Effector CD4-positive, alpha-beta T cell (primary cell): ENCODE measurements around the gene UPK3BL1. TPM values are rescaled to one million over a fixed set of nuclear protein-coding genes. Genes with fewer than 3 reads are reported as not detected.
"Not testable (repeated sequence)": the region's sequence is repeated elsewhere in the genome, so short reads cannot be mapped to it uniquely, and the experiment has no call there.

ENCODE experiments used
- DNase-seq: peaks from one replicate; pipeline ENCODE4 v3.0.0-alpha.2; 2020
- total RNA-seq: gene quantifications from one replicate; lab custom pipeline; 2026; lab: John Stamatoyannopoulos, UW

The UPK3BL1 gene, protein sequence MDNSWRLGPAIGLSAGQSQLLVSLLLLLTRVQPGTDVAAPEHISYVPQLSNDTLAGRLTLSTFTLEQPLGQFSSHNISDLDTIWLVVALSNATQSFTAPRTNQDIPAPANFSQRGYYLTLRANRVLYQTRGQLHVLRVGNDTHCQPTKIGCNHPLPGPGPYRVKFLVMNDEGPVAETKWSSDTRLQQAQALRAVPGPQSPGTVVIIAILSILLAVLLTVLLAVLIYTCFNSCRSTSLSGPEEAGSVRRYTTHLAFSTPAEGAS
- total RNA-seq, result not detected

DNA sequence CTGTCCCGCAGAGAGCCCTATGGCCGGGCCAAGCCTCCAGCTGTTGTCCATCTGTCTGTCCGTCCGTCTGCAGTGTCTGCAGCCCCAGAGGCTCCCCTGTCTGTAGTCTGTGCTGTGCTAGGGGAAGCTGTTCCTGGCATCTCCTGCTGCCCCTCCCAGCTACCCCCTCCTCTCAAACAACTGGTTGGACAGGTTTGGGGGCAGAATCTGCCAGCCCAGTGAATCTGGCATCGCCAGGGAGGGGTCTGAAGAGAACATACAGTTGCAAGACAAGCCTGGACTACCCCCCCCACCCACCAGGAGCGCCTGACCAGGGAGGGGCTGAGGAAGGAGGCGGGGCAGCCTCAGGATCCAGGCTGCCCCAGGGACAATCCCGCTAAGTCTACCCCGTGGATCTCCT, at the start of gene UPK3BL1:
UPK3BL1 (minus strand) TSS at position 101 of the 400 bp plus-strand sequence; CDS start at position 51, 50 bp downstream.
- DNase-seq, result not testable (repeated sequence)

DNA sequence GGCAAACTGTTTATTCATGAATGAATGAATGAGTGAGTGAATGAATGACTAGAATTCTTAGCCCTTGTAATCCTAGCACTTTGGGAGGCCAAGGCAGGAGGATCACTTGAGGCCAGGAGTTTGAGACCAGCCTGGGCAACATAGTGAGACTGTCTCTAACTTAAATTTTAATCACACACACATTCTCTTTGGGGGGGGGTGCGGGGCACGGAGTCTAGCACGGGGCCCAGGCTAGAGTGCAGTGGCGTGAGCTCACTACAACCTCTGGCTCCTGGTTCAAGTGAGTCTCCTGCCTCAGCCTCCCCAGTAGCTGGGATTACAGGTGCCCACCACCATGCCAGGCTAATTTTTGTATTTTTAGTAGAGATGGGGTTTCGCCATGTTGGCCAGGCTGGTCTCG, 48.0 kb upstream of the UPK3BL1 start:
- not testable (repeated sequence) for DNase-seq

DNA sequence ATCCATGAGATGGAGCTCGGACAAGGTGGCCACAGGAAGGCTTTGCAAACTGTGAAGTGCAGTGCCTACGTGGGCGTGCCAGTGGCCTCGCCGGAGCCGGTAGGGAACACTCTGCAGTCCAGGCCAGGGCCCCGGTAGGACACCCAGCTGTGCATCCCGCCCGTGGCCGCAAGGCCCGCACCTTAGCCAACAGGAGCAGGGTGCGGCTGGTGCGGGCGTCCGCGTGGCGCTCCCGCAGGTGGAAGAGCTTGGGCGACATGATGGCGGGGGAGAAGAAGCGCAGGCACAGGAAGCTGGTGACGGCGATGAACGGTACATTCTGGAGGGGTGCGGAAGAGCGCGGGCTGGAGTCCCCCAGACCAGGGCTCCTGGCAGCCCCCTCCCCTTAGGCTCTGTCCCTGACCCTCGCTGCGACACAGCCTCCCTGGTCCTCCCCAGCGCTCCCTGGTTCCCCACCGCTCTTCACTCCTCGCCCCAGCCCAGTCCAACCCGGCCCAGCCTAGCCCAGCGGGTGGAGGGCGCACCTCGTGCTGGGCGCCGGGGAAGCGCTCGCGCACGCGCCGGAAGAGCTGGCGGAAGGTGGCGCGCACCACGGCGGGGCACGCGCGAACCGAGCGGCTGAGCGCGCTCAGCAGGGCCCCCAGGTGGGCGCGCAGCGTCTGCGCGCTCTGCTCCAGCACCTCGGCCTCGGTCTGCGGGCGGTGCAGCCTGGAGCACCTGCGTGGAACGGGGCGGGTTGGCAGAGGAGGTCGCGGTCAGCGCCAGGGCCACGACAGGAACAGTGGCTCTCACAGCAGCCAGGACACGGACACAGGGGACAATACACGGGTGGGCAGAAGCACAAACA, 47.1 kb upstream of the UPK3BL1 start:
- DNase-seq, result not testable (repeated sequence)

DNA sequence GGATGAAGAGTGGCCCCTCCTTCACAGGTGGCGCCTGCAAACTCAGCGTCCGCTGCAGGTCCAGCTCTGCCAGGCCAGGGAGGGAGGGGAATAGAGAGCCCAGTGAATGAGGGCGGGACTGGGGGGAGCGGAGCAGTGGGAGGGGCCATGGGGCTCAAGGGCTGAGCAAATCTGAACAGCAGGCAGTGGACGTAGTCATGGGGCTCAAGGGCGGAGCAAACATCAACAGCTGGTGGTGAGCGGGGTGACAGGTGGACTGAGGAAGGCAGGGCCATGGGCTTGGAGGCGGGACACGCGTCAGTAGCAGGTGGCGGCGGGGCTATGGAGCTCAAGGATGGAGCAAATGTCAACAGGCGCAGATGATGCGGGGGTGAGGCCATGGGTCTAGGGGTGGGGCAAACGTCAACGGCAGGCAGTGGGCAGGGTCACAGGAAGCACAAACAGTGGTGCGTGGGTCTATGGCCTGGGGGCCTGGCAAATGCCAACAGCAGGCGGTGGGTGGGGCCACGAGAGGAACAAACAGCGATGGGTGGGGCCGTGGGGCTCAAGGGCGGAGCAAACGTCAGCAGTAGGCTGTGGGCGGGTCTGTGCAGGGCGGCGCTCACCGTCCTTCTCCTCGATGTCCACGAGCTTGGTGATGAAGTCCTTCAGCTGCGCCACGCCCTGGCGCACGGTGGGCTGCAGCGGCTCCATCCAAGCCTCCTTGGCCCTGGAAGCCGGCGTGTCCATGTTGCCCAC, 45.9 kb upstream of the UPK3BL1 start:
- DNase-seq, result not testable (repeated sequence)

DNA sequence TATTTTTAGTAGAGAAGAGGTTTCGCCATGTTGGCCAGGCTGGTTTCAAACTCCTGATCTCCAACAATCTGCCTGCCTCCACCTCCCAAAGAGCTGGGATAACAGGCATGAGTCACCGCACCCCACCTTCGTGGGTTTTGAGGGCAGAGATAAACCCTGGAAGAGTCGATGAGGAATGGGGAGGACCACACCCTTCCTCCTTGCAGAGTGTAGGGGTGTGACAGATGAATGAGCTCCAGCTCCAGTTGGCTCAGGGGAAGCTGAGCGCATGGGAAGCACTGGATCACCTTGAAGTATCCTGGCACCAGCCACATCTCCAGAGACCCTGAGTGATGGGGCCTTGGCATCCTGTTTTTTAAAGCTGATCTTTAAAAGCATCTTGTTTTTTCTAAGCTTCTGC, 40.0 kb upstream of the UPK3BL1 start:
- DNase-seq, result not testable (repeated sequence)

DNA sequence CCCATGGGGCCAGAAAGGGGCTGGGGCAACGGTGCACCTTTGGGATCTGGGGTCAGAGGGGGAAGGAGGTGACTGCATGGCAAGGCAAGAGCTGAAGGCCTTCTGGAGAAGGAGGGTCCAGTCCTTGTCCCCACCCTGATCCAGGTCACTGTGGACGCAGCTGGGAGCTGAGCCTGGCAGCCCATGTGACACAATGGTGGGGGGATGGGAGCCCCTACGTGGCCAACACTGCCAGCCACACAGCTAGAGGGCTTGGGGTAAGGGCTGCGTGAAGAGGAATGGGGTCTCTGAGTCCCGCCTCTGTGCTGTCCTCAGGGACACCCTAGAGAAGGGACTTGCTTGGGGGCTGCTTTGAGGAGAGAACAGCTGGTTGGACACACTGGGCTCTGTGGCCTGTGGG, 38.2 kb upstream of the UPK3BL1 start:
- DNase-seq, result not testable (repeated sequence)

DNA sequence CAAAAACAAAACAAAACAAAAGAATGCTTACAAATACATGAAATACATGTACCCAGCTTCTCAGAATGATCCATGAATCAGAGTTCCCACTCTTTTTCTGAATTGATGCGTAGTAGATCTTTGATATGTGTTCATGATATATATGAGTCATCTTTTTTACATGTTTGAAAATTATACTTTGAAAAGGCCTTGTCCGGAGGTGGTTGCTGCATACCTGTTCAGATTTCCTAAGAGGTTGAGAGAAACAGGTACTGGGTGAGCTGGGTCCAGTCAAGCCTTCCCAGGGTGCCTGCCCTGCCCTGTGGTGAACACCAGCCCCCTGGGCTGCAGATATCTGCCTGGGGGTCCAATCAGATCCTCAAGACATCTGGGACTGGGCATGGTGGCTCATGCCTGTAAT, 33.0 kb upstream of the UPK3BL1 start:
- DNase-seq, result not testable (repeated sequence)

DNA sequence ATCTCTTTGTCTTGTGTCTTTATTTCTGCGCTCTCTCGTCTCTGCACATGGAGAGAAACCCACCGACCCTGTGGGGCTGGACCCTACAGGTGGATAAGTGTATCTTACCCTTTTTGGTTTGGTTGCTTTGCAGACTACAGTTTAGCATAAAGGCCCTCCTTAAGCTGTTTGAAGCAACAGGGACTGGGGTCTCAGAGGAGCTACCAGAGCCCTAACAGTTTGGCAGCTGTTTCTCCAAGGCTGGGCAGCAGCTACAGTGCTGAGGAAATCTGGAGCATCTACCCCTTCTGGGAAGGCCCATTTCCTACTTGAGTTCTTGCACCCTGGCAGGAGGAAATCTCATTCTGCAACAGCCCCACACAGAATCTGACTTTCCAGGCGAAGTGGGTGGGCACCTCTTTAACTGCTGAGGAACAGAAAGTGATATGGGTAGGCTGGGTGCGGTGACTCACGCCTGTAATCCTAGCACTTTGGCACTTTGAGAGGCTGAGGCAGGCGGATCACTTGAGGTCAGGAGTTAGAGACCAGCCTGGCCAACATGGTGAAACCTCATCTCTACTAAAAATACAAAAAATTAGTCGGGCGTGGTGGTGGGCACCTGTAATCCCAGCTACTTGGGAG, 31.0 kb upstream of the UPK3BL1 start:
- not testable (repeated sequence) for DNase-seq

DNA sequence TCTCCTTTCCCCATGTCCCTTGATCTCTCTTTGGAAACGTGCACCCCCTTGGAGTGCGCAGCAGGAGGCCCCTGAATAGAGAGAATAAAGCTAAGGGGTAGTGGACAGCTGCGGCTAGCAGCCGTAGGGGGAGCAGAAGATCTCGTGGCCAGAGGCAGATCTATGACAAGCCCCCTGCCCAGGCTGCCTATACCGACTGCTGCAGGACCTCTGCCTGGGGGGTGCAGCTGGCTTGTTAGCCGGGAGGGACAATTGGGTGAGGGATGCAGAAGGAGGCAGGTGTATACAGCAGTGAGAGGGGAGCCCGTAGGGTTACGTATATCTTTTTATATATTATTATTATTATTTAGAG, 29.3 kb upstream of the UPK3BL1 start:
- not testable (repeated sequence) for DNase-seq

DNA sequence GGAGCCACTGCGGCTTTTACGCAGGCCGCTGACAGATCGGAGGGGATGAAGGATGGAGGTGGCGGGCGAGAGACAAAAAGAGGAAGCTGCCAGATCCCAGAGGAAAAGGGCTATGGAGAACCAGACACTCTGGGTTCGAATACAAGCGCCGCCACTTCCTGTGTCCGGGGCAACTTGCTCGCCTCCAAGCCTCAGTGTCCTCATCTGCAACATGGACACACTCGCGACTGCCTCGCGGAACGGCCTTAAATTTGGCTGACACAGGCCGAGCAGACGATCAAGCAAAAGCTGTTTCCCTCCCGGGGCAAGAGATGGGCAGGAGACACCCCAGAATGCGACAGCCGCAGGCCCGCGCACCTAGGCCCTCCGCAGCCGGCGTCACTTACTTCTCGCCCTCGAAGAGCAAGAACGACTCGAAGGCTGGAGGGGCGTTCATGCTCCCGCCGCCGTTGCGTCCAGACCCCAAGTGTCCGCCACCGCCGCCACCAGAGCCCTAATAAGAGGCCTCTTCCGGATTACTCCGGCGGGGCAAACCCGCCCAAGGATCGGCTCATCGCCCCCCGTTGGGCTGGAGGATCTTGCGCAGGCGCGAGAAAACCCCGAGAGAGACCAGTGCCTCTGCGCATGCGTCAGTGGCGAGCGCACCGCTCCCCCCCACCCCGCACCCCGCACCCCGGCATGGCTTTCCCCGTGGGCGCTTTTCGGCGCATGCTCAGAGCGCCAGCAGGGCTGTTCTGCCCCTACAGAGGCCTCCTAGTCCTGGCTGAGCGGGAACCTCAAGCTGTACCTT, 28.8 kb upstream of the UPK3BL1 start, which contains the start of gene POLR2J2:
POLR2J2 (minus strand) TSS at position 498 of the 790 bp plus-strand sequence; CDS start at position 436, 62 bp downstream.
- DNase-seq, result peak; percentile 71

DNA sequence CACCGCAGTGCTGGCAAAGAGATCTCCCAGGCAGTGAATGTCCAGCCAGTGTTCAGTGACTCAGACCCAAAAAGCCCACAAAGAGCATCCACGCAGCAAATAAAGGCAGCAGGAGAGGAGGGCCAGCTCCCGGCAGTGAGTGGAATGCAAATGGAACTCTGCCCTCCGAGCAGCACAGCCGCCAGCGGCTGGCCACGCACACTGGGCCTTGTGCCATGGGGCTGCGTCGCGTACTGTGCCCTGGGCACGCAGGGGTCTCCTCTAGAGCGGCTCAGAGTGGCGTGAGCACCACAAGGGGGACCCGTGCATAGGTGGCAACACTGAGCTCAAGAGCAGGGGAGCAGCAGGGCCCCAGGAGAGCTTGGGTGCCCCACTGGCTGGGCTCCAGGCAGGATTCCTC, 24.9 kb upstream of the UPK3BL1 start:
- not testable (repeated sequence) for DNase-seq

DNA sequence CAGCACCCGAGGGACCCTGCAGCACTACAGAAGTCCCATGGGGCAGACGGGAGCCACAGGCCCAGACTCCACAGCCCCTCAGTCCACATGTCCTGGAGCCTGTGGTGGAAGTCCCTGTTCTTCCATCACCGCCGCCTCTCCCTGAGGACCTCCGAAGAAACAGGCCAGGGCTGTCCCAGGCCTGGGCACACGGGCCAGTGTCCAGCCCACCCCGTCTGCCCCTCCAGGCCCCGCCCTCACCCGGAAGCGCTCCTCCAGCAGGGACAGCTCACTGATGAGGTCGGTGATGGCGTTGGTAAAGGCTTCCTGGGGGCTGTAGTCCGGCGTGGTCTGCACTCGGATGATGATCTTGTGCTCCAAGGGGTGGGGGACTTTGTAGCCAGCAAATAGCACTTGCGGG, 24.3 kb upstream of the UPK3BL1 start:
- DNase-seq, result not testable (repeated sequence)

DNA sequence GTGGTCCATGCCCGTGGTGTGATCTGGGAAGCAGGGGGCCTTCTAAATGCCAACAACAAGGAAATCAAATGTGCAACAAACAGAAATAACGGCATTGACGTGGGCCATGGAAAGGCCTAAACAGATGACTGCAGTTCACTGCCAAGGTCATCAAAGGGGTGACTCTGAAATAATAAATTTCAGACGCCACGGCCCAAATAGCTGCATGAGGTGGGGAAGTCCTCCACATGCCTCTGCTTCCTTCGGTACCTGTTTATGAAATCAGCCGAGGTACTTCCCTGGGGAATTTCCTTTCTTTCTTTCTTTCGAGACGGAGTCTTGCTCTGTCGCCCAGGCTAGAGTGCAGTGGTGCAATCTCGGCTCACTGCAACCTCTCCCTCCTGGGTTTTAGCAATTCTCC, 22.2 kb upstream of the UPK3BL1 start:
- DNase-seq, result not testable (repeated sequence)

DNA sequence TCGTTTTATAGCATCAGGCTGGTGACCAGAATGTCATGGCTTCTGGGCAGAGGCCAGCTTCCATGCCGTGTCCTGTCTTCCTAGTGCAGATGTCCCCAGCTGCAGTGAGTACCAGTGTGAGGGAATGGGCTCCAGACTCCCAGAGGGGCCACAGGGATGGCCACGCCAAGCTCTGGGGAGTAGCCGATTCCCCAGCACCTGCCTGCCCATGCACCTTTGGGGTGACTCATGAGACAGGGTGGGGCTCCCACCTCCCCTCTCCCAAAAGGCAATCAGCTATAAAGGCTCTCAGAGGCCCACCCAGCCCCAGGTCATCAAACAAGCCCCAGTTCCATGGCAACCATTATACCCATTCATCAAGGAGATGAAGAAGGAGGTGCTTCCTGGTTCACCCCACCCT, 7.3 kb upstream of the UPK3BL1 start, which contains the start of gene SPDYE2B:
SPDYE2B (plus strand) TSS at position 396 of the 400 bp plus-strand sequence. CDS start 2,030 bp downstream, outside the sequence.
- not testable (repeated sequence) for DNase-seq

DNA sequence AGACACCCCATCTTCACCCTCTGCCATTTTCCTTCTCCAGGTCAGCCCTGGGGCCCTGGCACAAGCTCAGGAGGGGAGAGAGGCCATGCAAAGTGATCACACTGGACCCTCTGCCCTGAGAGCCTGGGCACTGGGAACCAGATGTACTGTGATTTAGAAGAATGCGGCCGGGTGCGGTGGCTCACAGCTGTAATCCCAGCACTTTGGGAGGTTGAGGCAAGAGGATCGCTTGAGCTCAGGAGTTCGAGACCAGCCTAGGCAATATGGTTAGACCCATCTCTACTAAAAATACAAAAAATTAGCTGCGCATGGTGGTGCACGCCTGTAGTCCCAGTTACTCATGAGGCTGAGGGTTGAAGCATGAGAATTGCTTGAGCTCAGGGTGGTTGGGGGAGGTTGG, 5.2 kb upstream of the UPK3BL1 start:
- DNase-seq, result not testable (repeated sequence)

DNA sequence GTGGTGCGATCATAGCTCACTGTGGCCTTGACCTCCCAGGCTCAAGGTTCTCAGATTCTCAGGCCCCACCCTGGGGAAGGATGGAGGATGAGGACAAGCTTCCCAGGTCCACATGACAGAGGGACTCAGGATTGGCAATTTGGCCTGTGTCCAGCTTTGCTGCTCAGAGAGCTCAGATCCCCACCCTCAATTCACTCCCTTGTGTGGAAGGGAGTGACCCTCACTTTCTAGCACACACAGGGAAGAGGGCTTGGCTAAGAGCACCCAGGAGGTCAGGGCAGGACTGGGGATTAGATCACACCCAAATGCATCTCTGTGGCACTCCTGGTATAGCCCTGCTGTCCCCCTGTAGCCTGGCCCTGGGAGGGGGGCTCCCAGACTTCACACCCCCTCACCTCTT, 813 bp upstream of the UPK3BL1 start:
- DNase-seq, result not testable (repeated sequence)

DNA sequence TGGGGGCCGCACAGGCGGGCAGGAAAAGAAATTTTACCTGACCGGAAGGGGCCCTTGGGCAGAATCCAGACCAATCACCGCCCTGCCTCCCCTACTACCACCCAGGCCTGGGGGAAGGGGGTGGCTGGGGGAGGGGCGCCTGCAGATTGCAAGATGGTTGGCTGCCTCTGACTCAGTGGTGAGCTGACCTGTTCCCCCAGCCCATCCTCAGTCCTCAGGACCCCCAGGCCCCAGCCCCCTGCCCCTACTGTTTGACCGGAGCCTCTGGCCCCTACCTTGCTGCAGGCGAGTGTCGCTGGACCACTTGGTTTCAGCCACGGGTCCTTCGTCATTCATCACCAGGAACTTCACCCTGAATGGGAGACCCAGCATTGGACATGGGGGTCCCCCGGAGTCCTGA, 3.7 kb downstream of the UPK3BL1 start:
- DNase-seq, result not testable (repeated sequence)

DNA sequence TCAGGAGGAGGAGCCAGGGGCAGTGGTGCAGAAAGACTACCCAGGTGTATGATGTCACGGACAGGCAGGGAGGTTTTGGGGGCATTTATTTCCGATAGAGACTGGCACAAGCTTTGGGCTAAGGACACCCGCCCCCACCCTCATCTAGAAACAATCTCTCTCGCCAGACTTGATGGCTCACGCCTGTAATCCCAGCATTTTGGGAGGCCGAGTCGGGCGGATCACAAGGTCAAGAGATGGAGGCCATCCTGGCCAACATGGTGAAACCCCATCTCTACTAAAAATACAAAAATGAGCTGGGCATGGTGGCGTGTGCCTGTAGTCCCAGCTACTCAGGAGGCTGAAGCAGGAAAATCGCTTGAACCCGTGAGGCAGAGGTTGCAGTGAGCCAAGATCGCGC, 5.6 kb downstream of the UPK3BL1 start:
- not testable (repeated sequence) for DNase-seq

DNA sequence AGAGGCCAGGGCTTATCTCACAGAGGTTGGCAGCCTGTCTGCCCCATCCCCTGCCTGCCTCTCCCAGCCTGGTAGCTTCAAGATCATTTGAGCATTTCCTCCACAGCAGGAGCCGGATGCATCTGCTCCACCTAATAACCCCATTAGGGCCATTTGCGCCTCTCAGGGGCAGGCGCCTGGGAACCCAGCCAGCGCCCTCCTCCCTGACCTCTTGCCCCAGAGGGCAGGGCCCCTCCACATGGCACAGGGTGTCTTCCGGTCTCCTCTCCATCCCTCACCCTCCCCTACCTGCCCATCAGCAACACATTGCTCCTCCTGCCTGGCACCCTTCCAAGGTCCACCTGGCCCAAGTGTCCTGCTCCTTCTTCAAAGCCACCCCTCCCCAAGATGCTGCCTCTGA, 7.2 kb downstream of the UPK3BL1 start:
- DNase-seq, result not testable (repeated sequence)

DNA sequence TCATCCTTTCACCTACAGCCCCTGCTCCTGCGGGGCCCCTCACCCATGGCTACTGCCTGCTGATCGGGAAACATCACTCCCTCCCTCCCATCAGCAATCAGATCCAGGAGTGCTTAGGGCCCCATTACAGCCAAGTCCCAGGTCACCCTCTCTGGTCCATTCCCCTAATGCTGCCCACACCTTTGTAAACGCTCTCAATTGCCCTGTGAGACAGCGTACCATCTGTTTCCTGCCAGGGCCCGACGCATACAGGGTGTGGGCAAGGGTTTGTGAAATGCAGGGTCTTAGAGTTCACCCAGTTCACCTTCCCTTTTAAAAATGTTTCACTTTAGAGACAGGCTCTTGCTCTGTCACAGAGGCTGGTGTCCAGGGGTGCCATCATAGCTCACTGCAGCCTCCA, 8.3 kb downstream of the UPK3BL1 start:
- DNase-seq, result not testable (repeated sequence)

DNA sequence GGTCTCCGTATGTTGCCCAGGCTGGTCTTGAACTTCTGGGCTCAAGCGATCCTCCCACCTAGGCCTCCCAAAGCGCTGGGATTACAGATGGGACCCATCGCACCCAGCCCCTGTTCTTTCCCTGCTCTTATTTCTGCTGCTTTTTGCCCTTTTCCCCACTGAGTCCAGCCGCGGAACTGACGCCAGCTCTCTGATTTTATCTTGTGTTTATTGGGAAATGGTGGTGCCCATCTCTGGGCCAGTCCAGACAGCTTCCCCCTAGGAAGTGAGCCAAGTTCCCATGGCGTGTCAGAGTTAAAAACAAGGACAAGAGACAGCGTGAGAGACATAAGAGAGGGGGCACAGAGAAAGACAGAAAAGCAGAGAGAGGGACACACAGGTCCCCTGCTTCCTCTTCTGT, 12.0 kb downstream of the UPK3BL1 start:
- not testable (repeated sequence) for DNase-seq
